Stimulated activated naive CD8-positive, alpha-beta T cell treated with anti-CD3 and anti-CD28 coated beads, Interleukin-15, Interleukin-2, amounts not matched to agents 100 ng/mL and 50 ng/mL, for 24 hours (primary cell): ENCODE measurements around the gene DDX10.
A peak's percentile ranks its signal among the peaks of the same experiment; 100 is the strongest.

ENCODE experiments used
- H3K27ac Mint-ChIP-seq: one replicate; pipeline ENCODE4 v1.8.0; 2021; ENCODE audit warnings: mild to moderate bottlenecking, mixed read lengths
- H3K27me3 Mint-ChIP-seq: one replicate; pipeline ENCODE4 v1.8.0; 2021; ENCODE audit warnings: mixed read lengths
- H3K36me3 Mint-ChIP-seq: one replicate; pipeline ENCODE4 v1.8.0; 2021; ENCODE audit warnings: low read depth, mixed read lengths
- H3K4me1 Mint-ChIP-seq: one replicate; pipeline ENCODE4 v1.8.0; 2021; ENCODE audit warnings: low read depth, mixed read lengths
- H3K4me3 Mint-ChIP-seq: one replicate; pipeline ENCODE4 v1.8.0; 2021; ENCODE audit warnings: mild to moderate bottlenecking, mixed read lengths
- H3K9me3 Mint-ChIP-seq: one replicate; pipeline ENCODE4 v1.8.0; 2021; ENCODE audit warnings: mixed read lengths

The DDX10 gene

GRCh38 chr11:108826136-108826535, 161.3 kb downstream of the DDX10 start:
- peaks cover 14% of the 10 kb centered on the region for H3K4me1 Mint-ChIP-seq
- no peak overlapping the region for H3K27ac Mint-ChIP-seq
- H3K36me3 Mint-ChIP-seq, result peaks cover 34% of the 10 kb centered on the region
- H3K9me3 Mint-ChIP-seq, result peaks cover 8% of the 10 kb centered on the region
- no peak overlapping the region for H3K4me3 Mint-ChIP-seq
- no peaks in the 10 kb centered on the region for H3K27me3 Mint-ChIP-seq

- H3K4me3 Mint-ChIP-seq, result no peak overlapping the region
- H3K4me1 Mint-ChIP-seq, result peaks cover 16% of the 10 kb centered on the region
- no peak overlapping the region for H3K27ac Mint-ChIP-seq
- no peaks in the 10 kb centered on the region for H3K27me3 Mint-ChIP-seq
- peaks cover 37% of the 10 kb centered on the region for H3K36me3 Mint-ChIP-seq
- H3K9me3 Mint-ChIP-seq, result no peaks in the 10 kb centered on the region
These were observed 170.8 kb downstream of the DDX10 start for GRCh38 chr11:108835624-108836023.

- Mint-ChIP-seq H3K27ac (no peak overlapping the region), H3K9me3 (no peaks in the 10 kb centered on the region), H3K27me3 (no peaks in the 10 kb centered on the region), H3K4me1 (peaks cover 19% of the 10 kb centered on the region), H3K36me3 (peaks cover 46% of the 10 kb centered on the region), H3K4me3 (no peak overlapping the region)
These were observed 171.7 kb downstream of the DDX10 start for GRCh38 chr11:108836541-108836940.

GRCh38 chr11:108838102-108838791, 173.4 kb downstream of the DDX10 start:
- Mint-ChIP-seq H3K9me3 (no peaks in the 10 kb centered on the region), H3K4me3 (no peak overlapping the region), H3K27ac (no peak overlapping the region), H3K36me3 (peaks cover 52% of the 10 kb centered on the region), H3K4me1 (peaks cover 17% of the 10 kb centered on the region), H3K27me3 (no peaks in the 10 kb centered on the region)

GRCh38 chr11:108838792-108839105, 173.9 kb downstream of the DDX10 start:
- Mint-ChIP-seq H3K27me3 (no peaks in the 10 kb centered on the region), H3K27ac (no peak overlapping the region), H3K9me3 (no peaks in the 10 kb centered on the region), H3K4me1 (peaks cover 12% of the 10 kb centered on the region), H3K4me3 (no peak overlapping the region), H3K36me3 (peaks cover 50% of the 10 kb centered on the region)

- peaks cover 30% of the 10 kb centered on the region for H3K36me3 Mint-ChIP-seq
- no peaks in the 10 kb centered on the region for H3K27me3 Mint-ChIP-seq
- H3K9me3 Mint-ChIP-seq, result no peaks in the 10 kb centered on the region
- no peak overlapping the region for H3K27ac Mint-ChIP-seq
- H3K4me1 Mint-ChIP-seq, result no peaks in the 10 kb centered on the region
- no peak overlapping the region for H3K4me3 Mint-ChIP-seq
These were observed 181.1 kb downstream of the DDX10 start for GRCh38 chr11:108846009-108846408.

- peaks cover 28% of the 10 kb centered on the region for H3K36me3 Mint-ChIP-seq
- H3K4me1 Mint-ChIP-seq, result peaks cover 2% of the 10 kb centered on the region
- H3K27ac Mint-ChIP-seq, result no peak overlapping the region
- H3K4me3 Mint-ChIP-seq, result no peak overlapping the region
- no peaks in the 10 kb centered on the region for H3K27me3 Mint-ChIP-seq
- H3K9me3 Mint-ChIP-seq, result no peaks in the 10 kb centered on the region
These were observed 182.6 kb downstream of the DDX10 start for GRCh38 chr11:108847298-108847990.

- H3K4me1 Mint-ChIP-seq, result peaks cover 27% of the 10 kb centered on the region
- H3K27me3 Mint-ChIP-seq, result no peaks in the 10 kb centered on the region
- H3K27ac Mint-ChIP-seq, result no peak overlapping the region
- no peak overlapping the region for H3K4me3 Mint-ChIP-seq
- peaks cover 14% of the 10 kb centered on the region for H3K36me3 Mint-ChIP-seq
- no peaks in the 10 kb centered on the region for H3K9me3 Mint-ChIP-seq
These were observed 186.9 kb downstream of the DDX10 start for GRCh38 chr11:108851781-108852180.

- H3K27ac Mint-ChIP-seq, result no peak overlapping the region
- H3K27me3 Mint-ChIP-seq, result no peaks in the 10 kb centered on the region
- peaks cover 27% of the 10 kb centered on the region for H3K4me1 Mint-ChIP-seq
- H3K9me3 Mint-ChIP-seq, result no peaks in the 10 kb centered on the region
- H3K4me3 Mint-ChIP-seq, result no peak overlapping the region
- H3K36me3 Mint-ChIP-seq, result peaks cover 22% of the 10 kb centered on the region
These were observed 187.8 kb downstream of the DDX10 start for GRCh38 chr11:108852701-108853100.

GRCh38 chr11:108853151-108853550, 188.3 kb downstream of the DDX10 start:
- H3K4me1 Mint-ChIP-seq, result peaks cover 27% of the 10 kb centered on the region
- H3K27me3 Mint-ChIP-seq, result no peaks in the 10 kb centered on the region
- H3K27ac Mint-ChIP-seq, result no peak overlapping the region

GRCh38 chr11:108853864-108854263, 189.0 kb downstream of the DDX10 start:
- Mint-ChIP-seq H3K27me3 (no peaks in the 10 kb centered on the region), H3K4me3 (peak overlapping the region; percentile 78), H3K27ac (peak overlapping the region; percentile 64), H3K4me1 (peaks cover 27% of the 10 kb centered on the region), H3K9me3 (no peaks in the 10 kb centered on the region), H3K36me3 (peaks cover 32% of the 10 kb centered on the region)

More at GRCh38 chr11:108853151-108853550, 188.3 kb downstream of the DDX10 start:
- no peaks in the 10 kb centered on the region for H3K9me3 Mint-ChIP-seq
- peaks cover 25% of the 10 kb centered on the region for H3K36me3 Mint-ChIP-seq
- H3K4me3 Mint-ChIP-seq, result no peak overlapping the region

- no peaks in the 10 kb centered on the region for H3K9me3 Mint-ChIP-seq
- H3K27ac Mint-ChIP-seq, result peak overlapping the region; percentile 64
- H3K27me3 Mint-ChIP-seq, result no peaks in the 10 kb centered on the region
- peak overlapping the region; percentile 78 for H3K4me3 Mint-ChIP-seq
- H3K36me3 Mint-ChIP-seq, result peaks cover 34% of the 10 kb centered on the region
- H3K4me1 Mint-ChIP-seq, result peaks cover 27% of the 10 kb centered on the region
These were observed 189.5 kb downstream of the DDX10 start for GRCh38 chr11:108854346-108854745.

- peaks cover 34% of the 10 kb centered on the region for H3K36me3 Mint-ChIP-seq
- no peak overlapping the region for H3K4me3 Mint-ChIP-seq
- no peaks in the 10 kb centered on the region for H3K27me3 Mint-ChIP-seq
- peaks cover 25% of the 10 kb centered on the region for H3K4me1 Mint-ChIP-seq
- H3K27ac Mint-ChIP-seq, result peak overlapping the region; percentile 5
- H3K9me3 Mint-ChIP-seq, result no peaks in the 10 kb centered on the region
These were observed 192.5 kb downstream of the DDX10 start for GRCh38 chr11:108857382-108857781.

- H3K36me3 Mint-ChIP-seq, result peaks cover 31% of the 10 kb centered on the region
- peaks cover 20% of the 10 kb centered on the region for H3K4me1 Mint-ChIP-seq
- H3K27ac Mint-ChIP-seq, result no peak overlapping the region
- no peaks in the 10 kb centered on the region for H3K9me3 Mint-ChIP-seq
- no peak overlapping the region for H3K4me3 Mint-ChIP-seq
- H3K27me3 Mint-ChIP-seq, result no peaks in the 10 kb centered on the region
These were observed 193.8 kb downstream of the DDX10 start for GRCh38 chr11:108858622-108859021.

- no peaks in the 10 kb centered on the region for H3K27me3 Mint-ChIP-seq
- H3K4me1 Mint-ChIP-seq, result peaks cover 11% of the 10 kb centered on the region
- H3K27ac Mint-ChIP-seq, result no peak overlapping the region
- H3K9me3 Mint-ChIP-seq, result no peaks in the 10 kb centered on the region
- H3K36me3 Mint-ChIP-seq, result peaks cover 29% of the 10 kb centered on the region
- no peak overlapping the region for H3K4me3 Mint-ChIP-seq
These were observed 194.6 kb downstream of the DDX10 start for GRCh38 chr11:108859510-108859909.

GRCh38 chr11:108863528-108863927, 198.7 kb downstream of the DDX10 start:
- Mint-ChIP-seq H3K9me3 (no peaks in the 10 kb centered on the region), H3K27ac (no peak overlapping the region), H3K4me3 (no peak overlapping the region), H3K36me3 (peaks cover 9% of the 10 kb centered on the region), H3K4me1 (peaks cover 22% of the 10 kb centered on the region), H3K27me3 (no peaks in the 10 kb centered on the region)
